HEK293 (cell line): ENCODE results near the gene MYLK4.

ENCODE experiments used
- CTCF ChIA-PET: fragments of 350-600 bp; formaldehyde crosslinking; extraction: SDS; loops from one replicate; lab custom pipeline; 2021; ENCODE audit warnings: antibody characterized with exemption; lab: Yijun Ruan, JAX
- POLR2A ChIA-PET: fragments of 300-600 bp; formaldehyde crosslinking; extraction: SDS; loops from one replicate; lab custom pipeline; 2020; ENCODE audit warnings: antibody characterized with exemption, inconsistent platforms; lab: Yijun Ruan, JAX
- H3K27ac ChIP-seq: fragments of 200-500 bp; sonication (Bioruptor generic); 2 replicates; pipeline ENCODE4 v1.5.1; 2014; ENCODE audit warnings: low read depth, low read length, control low read depth, inconsistent platforms; ENCODE audit errors: extremely low read depth
- H3K36me3 ChIP-seq, 2 experiments: fragments of 200-500 bp in 1 of 2; sonication (Bioruptor generic) in 1 of 2; 1 replicate in 1 of 2; 2 replicates in 1 of 2; pipeline ENCODE4 v1.5.1; 2014 to 2017; ENCODE audit warnings: inconsistent platforms in 2 of 2, low read length in 2 of 2; ENCODE audit not compliant: control insufficient read depth in 2 of 2, insufficient read depth in 1 of 2
- H3K4me1 ChIP-seq: fragments of 200-500 bp; sonication (Bioruptor generic); 2 replicates; pipeline ENCODE4 v1.5.1; 2014; ENCODE audit warnings: mild to moderate bottlenecking, low read length, inconsistent platforms; ENCODE audit not compliant: control insufficient read depth, insufficient read depth
- H3K4me3 ChIP-seq: 2 replicates; pipeline ENCODE4 v1.5.1; 2011; ENCODE audit warnings: low read depth, mild to moderate bottlenecking, control low read depth, low read length, moderate library complexity
- H3K9me3 ChIP-seq: fragments of 200-500 bp; sonication (Bioruptor generic); 2 replicates; pipeline ENCODE4 v1.5.1; 2014; ENCODE audit warnings: low read depth, low read length, inconsistent platforms; ENCODE audit not compliant: control insufficient read depth, insufficient read depth
- KLF7 ChIP-seq: fragments of 450-650 bp; formaldehyde crosslinking; IDR thresholded peaks from 2 replicates; pipeline ENCODE4 v1.5.1; 2016; ENCODE audit warnings: missing biosample characterization, missing genetic modification characterization, borderline replicate concordance
- ZNF2 ChIP-seq: fragments of 450-650 bp; formaldehyde crosslinking; IDR thresholded peaks from 2 replicates; pipeline ENCODE4 v1.5.1; 2016; ENCODE audit warnings: missing biosample characterization, missing genetic modification characterization
- ZNF202 ChIP-seq: fragments of 450-650 bp; formaldehyde crosslinking; IDR thresholded peaks from 2 replicates; pipeline ENCODE4 v1.5.1; 2016; ENCODE audit warnings: missing biosample characterization, missing genetic modification characterization, borderline replicate concordance
- ZNF248 ChIP-seq: fragments of 450-650 bp; formaldehyde crosslinking; IDR thresholded peaks from 2 replicates; pipeline ENCODE4 v1.5.1; 2017; ENCODE audit warnings: missing biosample characterization, missing genetic modification characterization
- ZNF292 ChIP-seq: fragments of 450-650 bp; formaldehyde crosslinking; IDR thresholded peaks from 2 replicates; pipeline ENCODE4 v1.5.1; 2016; ENCODE audit warnings: low read depth, missing biosample characterization, missing genetic modification characterization, borderline replicate concordance
- ZNF600 ChIP-seq: fragments of 450-650 bp; formaldehyde crosslinking; IDR thresholded peaks from 2 replicates; pipeline ENCODE4 v1.5.1; 2016; ENCODE audit warnings: missing biosample characterization, missing genetic modification characterization
- ZNF610 ChIP-seq: fragments of 450-650 bp; formaldehyde crosslinking; IDR thresholded peaks from 2 replicates; pipeline ENCODE4 v1.5.1; 2016; ENCODE audit warnings: missing biosample characterization, missing genetic modification characterization, borderline replicate concordance
- ZNF658 ChIP-seq: fragments of 450-650 bp; formaldehyde crosslinking; IDR thresholded peaks from 2 replicates; pipeline ENCODE4; 2016; ENCODE audit warnings: missing biosample characterization, missing genetic modification characterization
- TF ChIP-seq, protein P1 (sequence below): fragments of 450-650 bp; IDR thresholded peaks from 2 replicates; pipeline ENCODE4 v1.5.1; 2018; ENCODE audit warnings: missing biosample characterization, mild to moderate bottlenecking, missing genetic modification characterization
- TF ChIP-seq, protein P2 (sequence below): fragments of 450-650 bp; formaldehyde crosslinking; IDR thresholded peaks from 2 replicates; pipeline ENCODE4 v1.5.1; 2016; ENCODE audit warnings: missing biosample characterization, missing genetic modification characterization
- TF ChIP-seq, protein P3 (sequence below): fragments of 450-650 bp; formaldehyde crosslinking; IDR thresholded peaks from 2 replicates; pipeline ENCODE4 v1.5.1; 2016; ENCODE audit warnings: missing biosample characterization, missing genetic modification characterization
- TF ChIP-seq, protein P4 (sequence below): fragments of 450-650 bp; formaldehyde crosslinking; IDR thresholded peaks from 2 replicates; pipeline ENCODE4 v1.5.1; 2016; ENCODE audit warnings: missing biosample characterization, missing genetic modification characterization
- TF ChIP-seq, protein P5 (sequence below): fragments of 450-650 bp; formaldehyde crosslinking; IDR thresholded peaks from 2 replicates; pipeline ENCODE4 v1.5.1; 2016; ENCODE audit warnings: missing biosample characterization, missing genetic modification characterization

The MYLK4 gene

DNA sequence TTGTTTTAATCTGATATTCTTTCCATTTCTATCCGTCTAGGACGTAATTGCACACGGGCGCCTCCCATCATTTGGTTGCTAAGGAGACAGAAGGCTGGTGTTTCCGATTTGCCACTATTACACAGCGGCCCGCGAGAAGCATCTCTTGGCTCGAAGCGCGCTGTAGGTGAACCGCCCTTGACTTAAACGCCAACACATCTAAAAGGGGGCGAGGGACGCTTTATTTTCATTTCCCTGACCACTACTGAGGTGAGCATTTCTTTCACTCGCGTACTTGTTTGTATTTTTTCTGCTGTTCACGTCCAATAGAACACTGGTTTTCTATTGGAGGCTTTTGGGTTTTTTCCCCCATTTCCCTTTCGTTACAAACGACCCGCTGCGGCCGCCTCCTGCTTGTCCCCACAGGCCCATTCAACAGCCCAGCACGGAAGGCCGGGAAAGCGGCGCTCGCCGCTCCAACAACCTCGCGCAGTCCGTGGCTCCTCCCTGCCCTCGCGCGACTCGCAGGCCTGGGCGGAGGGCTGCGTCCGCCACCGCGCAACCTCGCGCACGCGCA lies 14.0 kb upstream of the MYLK4 start (continued):
- TF ChIP-seq, protein P1, sequence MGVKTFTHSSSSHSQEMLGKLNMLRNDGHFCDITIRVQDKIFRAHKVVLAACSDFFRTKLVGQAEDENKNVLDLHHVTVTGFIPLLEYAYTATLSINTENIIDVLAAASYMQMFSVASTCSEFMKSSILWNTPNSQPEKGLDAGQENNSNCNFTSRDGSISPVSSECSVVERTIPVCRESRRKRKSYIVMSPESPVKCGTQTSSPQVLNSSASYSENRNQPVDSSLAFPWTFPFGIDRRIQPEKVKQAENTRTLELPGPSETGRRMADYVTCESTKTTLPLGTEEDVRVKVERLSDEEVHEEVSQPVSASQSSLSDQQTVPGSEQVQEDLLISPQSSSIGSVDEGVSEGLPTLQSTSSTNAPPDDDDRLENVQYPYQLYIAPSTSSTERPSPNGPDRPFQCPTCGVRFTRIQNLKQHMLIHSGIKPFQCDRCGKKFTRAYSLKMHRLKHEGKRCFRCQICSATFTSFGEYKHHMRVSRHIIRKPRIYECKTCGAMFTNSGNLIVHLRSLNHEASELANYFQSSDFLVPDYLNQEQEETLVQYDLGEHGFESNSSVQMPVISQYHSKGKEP (tag by site-specific recombination), result no peak
- TF ChIP-seq ZNF248 (tag by site-specific recombination) (no peak), ZNF610 (peak; percentile 72), ZNF658 (no peak), ZNF2 (tag by site-specific recombination) (peak; percentile 48; the same call in 1 of the 2 replicates), KLF7 (peak; percentile 37; the same call in 1 of the 2 replicates), ZNF600 (tag by site-specific recombination) (peak; percentile 66)
- TF ChIP-seq, protein P2, sequence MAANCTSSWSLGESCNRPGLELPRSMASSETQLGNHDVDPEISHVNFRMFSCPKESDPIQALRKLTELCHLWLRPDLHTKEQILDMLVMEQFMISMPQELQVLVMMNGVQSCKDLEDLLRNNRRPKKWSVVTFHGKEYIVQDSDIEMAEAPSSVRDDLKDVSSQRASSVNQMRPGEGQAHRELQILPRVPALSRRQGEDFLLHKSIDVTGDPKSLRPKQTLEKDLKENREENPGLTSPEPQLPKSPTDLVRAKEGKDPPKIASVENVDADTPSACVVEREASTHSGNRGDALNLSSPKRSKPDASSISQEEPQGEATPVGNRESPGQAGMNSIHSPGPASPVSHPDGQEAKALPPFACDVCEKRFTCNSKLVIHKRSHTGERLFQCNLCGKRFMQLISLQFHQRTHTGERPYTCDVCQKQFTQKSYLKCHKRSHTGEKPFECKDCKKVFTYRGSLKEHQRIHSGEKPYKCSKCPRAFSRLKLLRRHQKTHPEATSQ, result 0 out of 2 replicates have a peak, but pooled peaks have one; percentile 37
- TF ChIP-seq, all 188 proteins: peak for 34

DNA sequence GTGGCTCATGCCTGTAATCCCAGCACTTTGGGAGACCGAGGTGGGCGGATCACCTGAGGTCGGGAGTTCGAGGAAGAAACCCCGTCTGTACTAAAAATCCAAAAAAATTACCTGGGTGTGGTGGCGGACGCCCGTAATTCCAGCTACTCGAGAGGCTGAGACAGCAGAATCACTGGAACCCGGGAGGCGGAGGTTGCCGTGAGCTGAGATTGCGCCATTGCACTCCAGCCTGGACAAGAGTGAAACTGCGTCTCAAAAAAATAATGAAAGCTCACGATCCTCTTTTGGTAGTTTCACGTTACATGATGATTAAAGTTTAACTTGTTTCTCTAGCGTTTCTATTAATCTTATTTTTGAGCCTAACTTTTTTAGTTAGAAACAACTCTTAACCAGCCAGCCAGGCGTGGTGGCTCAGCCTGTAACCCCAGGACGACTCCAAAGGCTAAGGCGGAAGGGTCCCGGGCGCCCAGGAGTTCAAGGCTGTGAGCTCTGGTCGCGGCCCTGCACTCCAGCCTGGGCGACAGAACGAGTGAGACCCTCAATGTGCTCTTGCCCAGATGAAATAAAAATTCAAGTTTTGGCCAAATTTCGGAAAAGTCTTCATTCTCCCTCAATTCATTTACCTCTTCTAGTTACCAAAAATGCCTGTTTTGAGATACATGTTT lies 13.3 kb upstream of the MYLK4 start:
- H3K36me3 ChIP-seq, result peaks cover 0 to 6% of the 10 kb centered on the region in 2 experiments; a peak in 1 of 3 replicates
- TF ChIP-seq, protein P3, sequence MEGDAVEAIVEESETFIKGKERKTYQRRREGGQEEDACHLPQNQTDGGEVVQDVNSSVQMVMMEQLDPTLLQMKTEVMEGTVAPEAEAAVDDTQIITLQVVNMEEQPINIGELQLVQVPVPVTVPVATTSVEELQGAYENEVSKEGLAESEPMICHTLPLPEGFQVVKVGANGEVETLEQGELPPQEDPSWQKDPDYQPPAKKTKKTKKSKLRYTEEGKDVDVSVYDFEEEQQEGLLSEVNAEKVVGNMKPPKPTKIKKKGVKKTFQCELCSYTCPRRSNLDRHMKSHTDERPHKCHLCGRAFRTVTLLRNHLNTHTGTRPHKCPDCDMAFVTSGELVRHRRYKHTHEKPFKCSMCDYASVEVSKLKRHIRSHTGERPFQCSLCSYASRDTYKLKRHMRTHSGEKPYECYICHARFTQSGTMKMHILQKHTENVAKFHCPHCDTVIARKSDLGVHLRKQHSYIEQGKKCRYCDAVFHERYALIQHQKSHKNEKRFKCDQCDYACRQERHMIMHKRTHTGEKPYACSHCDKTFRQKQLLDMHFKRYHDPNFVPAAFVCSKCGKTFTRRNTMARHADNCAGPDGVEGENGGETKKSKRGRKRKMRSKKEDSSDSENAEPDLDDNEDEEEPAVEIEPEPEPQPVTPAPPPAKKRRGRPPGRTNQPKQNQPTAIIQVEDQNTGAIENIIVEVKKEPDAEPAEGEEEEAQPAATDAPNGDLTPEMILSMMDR (tag by site-specific recombination), result no peak
- TF ChIP-seq ZNF610, result no peak
- TF ChIP-seq, protein P4, sequence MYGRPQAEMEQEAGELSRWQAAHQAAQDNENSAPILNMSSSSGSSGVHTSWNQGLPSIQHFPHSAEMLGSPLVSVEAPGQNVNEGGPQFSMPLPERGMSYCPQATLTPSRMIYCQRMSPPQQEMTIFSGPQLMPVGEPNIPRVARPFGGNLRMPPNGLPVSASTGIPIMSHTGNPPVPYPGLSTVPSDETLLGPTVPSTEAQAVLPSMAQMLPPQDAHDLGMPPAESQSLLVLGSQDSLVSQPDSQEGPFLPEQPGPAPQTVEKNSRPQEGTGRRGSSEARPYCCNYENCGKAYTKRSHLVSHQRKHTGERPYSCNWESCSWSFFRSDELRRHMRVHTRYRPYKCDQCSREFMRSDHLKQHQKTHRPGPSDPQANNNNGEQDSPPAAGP, result no peak
- TF ChIP-seq ZNF292 (tag by site-specific recombination), result no peak
- H3K4me3 ChIP-seq, result peak overlapping the region; percentile 43
- no peak overlapping the region for H3K27ac ChIP-seq
- H3K9me3 ChIP-seq, result no peaks in the 10 kb centered on the region
- ChIA-PET POLR2A (interaction anchor here (0.8 kb wide), 2 partner anchors 14 to 304 kb away, joined by 3 to 4 read pairs; partner anchors contain the start of gene RIPK1), CTCF (interaction anchor here (0.6 to 3.8 kb wide), 7 partner anchors 11 to 1408 kb away, joined by 3 to 51 read pairs (median 4); partner anchors contain the start of gene MYLK4)
- peaks cover 11% of the 10 kb centered on the region; the same call in 1 of the 2 replicates for H3K4me1 ChIP-seq

DNA sequence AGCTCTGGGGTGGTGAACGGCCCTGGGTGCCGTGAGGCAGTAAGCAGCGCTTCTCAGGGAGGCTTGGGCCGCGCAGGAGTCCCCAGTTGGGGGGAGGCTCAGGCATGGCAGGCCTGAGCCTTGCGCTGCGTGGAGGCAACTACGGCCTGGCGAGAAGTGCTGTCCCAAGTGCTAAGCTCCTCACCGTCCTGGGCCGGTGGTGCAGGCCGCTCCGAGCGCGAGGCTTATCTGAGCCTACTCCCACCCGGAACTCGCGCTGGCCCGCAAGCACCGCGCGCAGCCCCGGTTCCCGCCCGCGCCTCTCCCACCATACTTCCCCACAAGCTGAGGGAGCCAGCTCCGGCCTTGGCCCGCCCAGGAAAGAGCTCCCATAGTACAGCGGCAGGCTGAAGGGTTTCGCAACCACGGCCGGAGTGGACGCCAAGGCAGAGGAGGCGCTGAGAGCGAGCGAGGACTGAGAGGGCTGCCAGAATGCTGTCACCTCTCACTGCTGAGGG lies 12.7 kb upstream of the MYLK4 start:
- no peak overlapping the region for H3K4me3 ChIP-seq
- ChIA-PET POLR2A (interaction anchor here (0.8 kb wide), 1 partner anchor 15 kb away, joined by 4 read pairs; no protein-coding TSS in a partner anchor), CTCF (interaction anchor here (0.6 to 3.8 kb wide), 8 partner anchors 10 to 1409 kb away, joined by 3 to 51 read pairs (median 4); partner anchors contain the start of gene MYLK4)
- peaks cover 6% of the 10 kb centered on the region; the same call in 1 of the 2 replicates for H3K4me1 ChIP-seq
- H3K9me3 ChIP-seq, result no peaks in the 10 kb centered on the region
- TF ChIP-seq, protein P5, sequence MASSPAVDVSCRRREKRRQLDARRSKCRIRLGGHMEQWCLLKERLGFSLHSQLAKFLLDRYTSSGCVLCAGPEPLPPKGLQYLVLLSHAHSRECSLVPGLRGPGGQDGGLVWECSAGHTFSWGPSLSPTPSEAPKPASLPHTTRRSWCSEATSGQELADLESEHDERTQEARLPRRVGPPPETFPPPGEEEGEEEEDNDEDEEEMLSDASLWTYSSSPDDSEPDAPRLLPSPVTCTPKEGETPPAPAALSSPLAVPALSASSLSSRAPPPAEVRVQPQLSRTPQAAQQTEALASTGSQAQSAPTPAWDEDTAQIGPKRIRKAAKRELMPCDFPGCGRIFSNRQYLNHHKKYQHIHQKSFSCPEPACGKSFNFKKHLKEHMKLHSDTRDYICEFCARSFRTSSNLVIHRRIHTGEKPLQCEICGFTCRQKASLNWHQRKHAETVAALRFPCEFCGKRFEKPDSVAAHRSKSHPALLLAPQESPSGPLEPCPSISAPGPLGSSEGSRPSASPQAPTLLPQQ (tag by site-specific recombination), result no peak
- TF ChIP-seq ZNF202 (tag by site-specific recombination), result 0 out of 2 replicates have a peak, but pooled peaks have one; percentile 6
- H3K36me3 ChIP-seq, result peaks cover 0 to 6% of the 10 kb centered on the region in 2 experiments; a peak in 1 of 3 replicates
- no peak overlapping the region for H3K27ac ChIP-seq
